CD14-positive monocyte (primary cell): ENCODE measurements around the gene DHRS1. TPM values are rescaled to one million over a fixed set of nuclear protein-coding genes. Genes with fewer than 3 reads are reported as not detected.
"Not testable (repeated sequence)": the region's sequence is repeated elsewhere in the genome, so short reads cannot be mapped to it uniquely, and the experiment has no call there.

Experiments used
- DNase-seq, 3 donors: peaks; one replicate each; pipeline ENCODE4 v3.0.0-alpha.2; 2011 to 2022
- H2AFZ ChIP-seq: 2 replicates; pipeline ENCODE4 v1.6.0; 2012; ENCODE audit warnings: mild to moderate bottlenecking, low read depth, low read length, inconsistent platforms; ENCODE audit not compliant: insufficient read depth, poor library complexity, severe bottlenecking
- H3K27ac ChIP-seq, 2 donors: 1 replicate in 1 of 2; 2 replicates in 1 of 2; pipeline ENCODE4 v1.5.1; 2012 to 2013; ENCODE audit warnings: low read length in 2 of 2, control low read depth in 1 of 2, inconsistent platforms in 1 of 2, low read depth in 1 of 2, mild to moderate bottlenecking in 1 of 2
- H3K27me3 ChIP-seq, 2 donors: one replicate each; pipeline versions ENCODE4 v1.6.0 to v1.6.1; 2011 to 2013; ENCODE audit warnings: low read length in 2 of 2; ENCODE audit not compliant: control insufficient read depth in 2 of 2, insufficient read depth in 2 of 2
- H3K36me3 ChIP-seq, 2 donors: replicated peaks in 1 of 2; 1 replicate in 1 of 2; 2 replicates in 1 of 2; pipeline versions ENCODE4 v1.5.1 to v1.6.1; 2012 to 2013; ENCODE audit warnings: low read length in 2 of 2, control low read depth in 1 of 2, inconsistent platforms in 1 of 2, mild to moderate bottlenecking in 1 of 2; ENCODE audit not compliant: insufficient read depth in 2 of 2, control insufficient read depth in 1 of 2
- H3K4me1 ChIP-seq, 2 donors: 1 replicate in 1 of 2; 2 replicates in 1 of 2; pipeline versions ENCODE4 v1.5.1 to v1.6.1; 2012 to 2013; ENCODE audit warnings: low read length in 2 of 2, control low read depth in 1 of 2, inconsistent platforms in 1 of 2, mild to moderate bottlenecking in 1 of 2, moderate library complexity in 1 of 2; ENCODE audit not compliant: insufficient read depth in 2 of 2, control insufficient read depth in 1 of 2
- H3K4me2 ChIP-seq: replicated peaks from 2 replicates; pipeline ENCODE3; 2012; ENCODE audit warnings: low read length, moderate library complexity, mild to moderate bottlenecking; ENCODE audit not compliant: poor library complexity, severe bottlenecking; ENCODE audit errors: extremely low read depth
- H3K4me3 ChIP-seq, 3 experiments: fragments of 200-600 bp in 1 of 3; sonication (generic) in 1 of 3; replicated peaks in 1 of 3; 1 replicate in 2 of 3; 2 replicates in 1 of 3; pipeline ENCODE4 v1.5.1; 2011 to 2013; ENCODE audit warnings: low read length in 3 of 3, mild to moderate bottlenecking in 3 of 3, control low read depth in 2 of 3, low read depth in 2 of 3, inconsistent platforms in 1 of 3, moderate library complexity in 1 of 3
- H3K79me2 ChIP-seq: 2 replicates; pipeline ENCODE4 v1.6.0; 2012; ENCODE audit warnings: mild to moderate bottlenecking, control low read depth, inconsistent platforms, low read length, moderate library complexity; ENCODE audit not compliant: insufficient read depth
- H3K9ac ChIP-seq: 2 replicates; pipeline ENCODE4 v1.6.0; 2017; ENCODE audit warnings: low read length, mild to moderate bottlenecking; ENCODE audit not compliant: insufficient read depth, poor library complexity, severe bottlenecking
- H3K9me3 ChIP-seq, 2 donors: replicated peaks in 1 of 2; 1 replicate in 1 of 2; 2 replicates in 1 of 2; pipeline versions ENCODE4 v1.5.1 to v1.6.1; 2012 to 2013; ENCODE audit warnings: low read length in 2 of 2, control low read depth in 1 of 2; ENCODE audit not compliant: control insufficient read depth in 1 of 2, insufficient read depth in 1 of 2
- H4K20me1 ChIP-seq: 2 replicates; pipeline ENCODE4 v1.6.0; 2012; ENCODE audit warnings: mild to moderate bottlenecking, low read length, control low read depth, moderate library complexity; ENCODE audit not compliant: insufficient read depth
- H3K27ac Mint-ChIP-seq, 7 donors: one replicate each; pipeline ENCODE4 v1.8.0; 2020; ENCODE audit warnings: mild to moderate bottlenecking in 7 of 7, mixed read lengths in 7 of 7, moderate library complexity in 6 of 7, inconsistent platforms in 2 of 7
- H3K27me3 Mint-ChIP-seq, 3 donors: one replicate each; pipeline ENCODE4 v1.8.0; 2021 to 2022; ENCODE audit warnings: low read depth in 3 of 3, mild to moderate bottlenecking in 3 of 3, mixed read lengths in 3 of 3, moderate library complexity in 3 of 3, inconsistent platforms in 1 of 3
- H3K36me3 Mint-ChIP-seq, 2 donors: one replicate each; pipeline ENCODE4 v1.8.0; 2020; ENCODE audit warnings: mixed read lengths in 2 of 2, inconsistent platforms in 1 of 2, mild to moderate bottlenecking in 1 of 2
- H3K4me1 Mint-ChIP-seq: one replicate; pipeline ENCODE4 v1.8.0; 2020; ENCODE audit warnings: mild to moderate bottlenecking, mixed read lengths
- H3K4me3 Mint-ChIP-seq, 2 donors: one replicate each; pipeline ENCODE4 v1.8.0; 2020; ENCODE audit warnings: mild to moderate bottlenecking in 2 of 2, mixed read lengths in 2 of 2, moderate library complexity in 1 of 2
- H3K9me3 Mint-ChIP-seq, 7 donors: one replicate each; pipeline ENCODE4 v1.8.0; 2020 to 2022; ENCODE audit warnings: mixed read lengths in 7 of 7, mild to moderate bottlenecking in 6 of 7, moderate library complexity in 6 of 7, inconsistent platforms in 2 of 7
- CTCF ChIP-seq: fragments of 200-600 bp; IDR thresholded peaks from one replicate; pipeline ENCODE4 v1.8.0; 2022; ENCODE audit warnings: antibody characterized with exemption, mild to moderate bottlenecking
- WGBS: methylation state at CpG from one replicate; pipeline ENCODE4 v1.1.5; 2013; ENCODE audit warnings: missing lambda C conversion rate; ENCODE audit not compliant: insufficient coverage; 5-methylcytosine and 5-hydroxymethylcytosine counted together
- intact Hi-C, 2 donors: fragments of 100-400 bp; cut with micrococcal nuclease; formaldehyde crosslinking; loops; one replicate each; pipeline versions ENCODE4 v1.15.0 to v1.15.1; 2023
- polyA plus RNA-seq, 3 donors: library from polyadenylated mRNA; depleted of rRNA in 1 of 3; unstranded in 2 of 3; stranded (reverse) in 1 of 3; fragments of 300-500 nt in 2 of 3; fragments of >200 nt in 1 of 3; fragmentation: Illumina TruSeq in 2 of 3; gene quantifications; 1 replicate in 2 of 3; 2 replicates in 1 of 3; pipeline ENCODE4 v1.2.3, GENCODE V29; 2012 to 2021

DHRS1 gene
- polyA plus RNA-seq, 3 donors, result 31.6 to 49.4 (median 48.8) TPM

GRCh38 chr14:24247422-24247821 is 52.2 kb downstream of the DHRS1 start:
- no peak overlapping the region for H3K4me2 ChIP-seq
- H2AFZ ChIP-seq, result no peak overlapping the region
- Mint-ChIP-seq H3K27ac (peak overlapping the region in 5 of 7 donors; percentile 4 to 93 (median 48)), H3K4me3 (no peak overlapping the region), H3K9me3 (peaks cover 0 to 2% (median 0%) of the 10 kb centered on the region in 7 donors), H3K36me3 (peaks cover 24 to 32% of the 10 kb centered on the region in 2 donors), H3K4me1 (peaks cover 36% of the 10 kb centered on the region), H3K27me3 (no peaks in the 10 kb centered on the region)
- peaks cover 15 to 47% of the 10 kb centered on the region in 2 donors for H3K4me1 ChIP-seq
- intact Hi-C loops, result loop anchor here in 1 of 2 donors (10.0 kb wide), 1 partner anchor 187 kb away; no protein-coding TSS in a partner anchor
- no peak overlapping the region for H3K4me3 ChIP-seq
- H3K9ac ChIP-seq, result no peak overlapping the region
- peak overlapping the region in 1 of 2 donors; percentile 60 for H3K27ac ChIP-seq
- H3K79me2 ChIP-seq, result no peaks in the 10 kb centered on the region
- 73% methylated on average over 5 of the region's 7 CpGs for WGBS
- H3K9me3 ChIP-seq, result no peaks in the 10 kb centered on the region
- H3K36me3 ChIP-seq, result peaks cover 17 to 35% of the 10 kb centered on the region in 2 donors
- DNase-seq, result no peak
- no peaks in the 10 kb centered on the region for H3K27me3 ChIP-seq
- no peaks in the 10 kb centered on the region for H4K20me1 ChIP-seq
- TF ChIP-seq CTCF, result no peak

GRCh38 chr14:24246765-24247212 is 52.8 kb downstream of the DHRS1 start:
- Histone ChIP-seq H2AFZ (peak overlapping the region; percentile 60), H3K4me3 (no peak overlapping the region), H3K79me2 (peaks cover 4% of the 10 kb centered on the region), H3K9ac (no peak overlapping the region), H3K27ac (peak overlapping the region in 1 of 2 donors; percentile 60), H3K36me3 (peaks cover 13 to 29% of the 10 kb centered on the region in 2 donors), H3K4me1 (peaks cover 18 to 50% of the 10 kb centered on the region in 2 donors), H3K27me3 (no peaks in the 10 kb centered on the region), H4K20me1 (peaks cover 3% of the 10 kb centered on the region), H3K9me3 (no peaks in the 10 kb centered on the region), H3K4me2 (peak overlapping the region; percentile 20)
- peaks cover 23 to 31% of the 10 kb centered on the region in 2 donors for H3K36me3 Mint-ChIP-seq
- peak in 2 of 3 donors; percentile 31 to 37 for DNase-seq
- H3K4me3 Mint-ChIP-seq, result peak overlapping the region in 1 of 2 donors; percentile 65
- TF ChIP-seq CTCF, result no peak
- H3K27ac Mint-ChIP-seq, result peak overlapping the region in 6 of 7 donors; percentile 4 to 93 (median 71)
- H3K4me1 Mint-ChIP-seq, result peaks cover 39% of the 10 kb centered on the region
- WGBS, result 100% methylated on average over 2 of the region's 3 CpGs
- intact Hi-C loops, result loop anchor here in 1 of 2 donors (10.0 kb wide), 1 partner anchor 188 kb away; no protein-coding TSS in a partner anchor
- peaks cover 0 to 2% (median 0%) of the 10 kb centered on the region in 7 donors for H3K9me3 Mint-ChIP-seq
- H3K27me3 Mint-ChIP-seq, result no peaks in the 10 kb centered on the region

GRCh38 chr14:24245350-24245749 is 54.2 kb downstream of the DHRS1 start:
- H3K4me3 Mint-ChIP-seq, H3K9me3 ChIP-seq, H3K9ac ChIP-seq, H3K9me3 Mint-ChIP-seq, H3K27me3 ChIP-seq, H2AFZ ChIP-seq, DNase-seq, H3K4me2 ChIP-seq, H3K27me3 Mint-ChIP-seq, H3K4me3 ChIP-seq: not testable (repeated sequence)
- peak overlapping the region in 1 of 7 donors; percentile 12 for H3K27ac Mint-ChIP-seq
- peaks cover 43% of the 10 kb centered on the region for H3K4me1 Mint-ChIP-seq
- Histone ChIP-seq H4K20me1 (peaks cover 18% of the 10 kb centered on the region), H3K79me2 (peaks cover 18% of the 10 kb centered on the region), H3K36me3 (peaks cover 16 to 29% of the 10 kb centered on the region in 2 donors), H3K4me1 (peaks cover 32 to 56% of the 10 kb centered on the region in 2 donors), H3K27ac (peak overlapping the region in 1 of 2 donors; percentile 2)
- 98% methylated on average over 8 of the region's 11 CpGs for WGBS
- intact Hi-C loops, result loop anchor here in 1 of 2 donors (10.0 kb wide), 1 partner anchor 189 kb away; no protein-coding TSS in a partner anchor
- H3K36me3 Mint-ChIP-seq, result peaks cover 28 to 33% of the 10 kb centered on the region in 2 donors
